ENCODE data around the gene CFAP70.
A peak's percentile ranks its signal among the peaks of the same experiment; 100 is the strongest.

CFAP70 gene

GRCh38 chr10:73252445-73253224 lies 106.0 kb downstream of the CFAP70 start, which contains the start of gene MRPS16:
TSS of gene MRPS16 (minus strand) at chr10:73252644. CDS start at chr10:73252482, 162 bp downstream.
- peak; percentile 96 for DNase-seq (ENCODE audit: low spot score)

DNA sequence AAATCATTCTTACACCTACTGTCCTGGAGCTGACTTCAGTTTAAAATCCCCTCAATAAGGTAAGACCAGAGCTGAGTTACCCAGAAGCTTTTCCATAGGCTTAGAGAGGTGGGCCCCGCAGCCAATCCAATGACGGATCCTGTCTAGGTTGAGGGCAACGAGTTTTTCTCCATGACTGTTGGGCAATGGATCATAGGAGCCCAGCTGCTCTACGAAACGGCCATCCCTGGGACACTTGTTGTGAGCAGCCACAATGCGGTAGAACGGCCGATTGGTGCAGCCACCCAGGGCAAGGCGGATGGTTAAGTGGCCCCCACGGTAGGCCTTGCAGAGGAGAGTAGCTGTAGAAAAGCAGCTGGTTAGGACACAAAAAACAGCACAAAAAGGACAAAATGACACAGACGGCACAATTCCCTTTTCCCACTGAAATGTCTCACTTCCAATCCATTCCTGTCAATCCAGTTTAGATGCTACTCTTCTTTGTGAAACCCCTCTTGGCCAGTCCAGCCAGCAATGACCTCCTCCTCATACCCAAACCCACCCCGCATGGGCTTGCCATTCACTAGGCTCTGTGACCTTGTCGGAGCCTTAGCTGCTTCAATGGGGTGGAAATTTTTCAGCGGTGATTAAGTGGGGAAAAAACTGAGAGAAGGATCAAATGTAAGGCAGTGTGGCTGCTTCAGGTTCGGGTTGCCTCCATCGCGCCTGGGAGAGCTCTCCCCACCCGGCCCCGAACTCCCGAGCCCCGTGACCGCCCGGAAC lies 106.8 kb downstream of the CFAP70 start:
- DNase-seq (ENCODE audit: low spot score), result no peak

DNA sequence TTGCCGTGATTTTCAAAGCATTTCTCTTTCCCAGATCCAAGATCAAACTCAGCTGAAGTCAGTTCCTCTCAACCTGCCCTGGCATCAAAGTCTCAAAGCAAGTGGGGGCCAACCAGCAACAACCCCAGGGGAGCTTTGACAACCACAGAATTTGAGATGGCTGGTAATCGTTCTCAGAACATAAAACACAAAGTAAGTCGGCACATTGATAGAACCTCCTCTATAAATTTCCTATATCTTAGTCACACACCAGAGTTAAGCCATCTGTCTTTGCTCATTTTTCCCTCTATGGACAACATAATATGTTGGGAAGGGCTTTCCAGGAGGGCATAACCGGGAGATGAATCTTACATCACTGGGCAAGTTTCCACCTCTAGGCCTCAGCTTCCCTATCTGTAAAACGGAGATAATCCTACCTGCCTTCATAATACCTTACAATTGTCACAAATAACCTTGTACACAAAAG lies 110.4 kb downstream of the CFAP70 start:
- DNase-seq (ENCODE audit: low spot score), result no peak

GRCh38 chr10:73247509-73248258 lies 111.0 kb downstream of the CFAP70 start:
- no peak for DNase-seq (ENCODE audit: low spot score)

- peak; percentile 86 for DNase-seq (ENCODE audit: low spot score)
Measured at GRCh38 chr10:73246646-73247508, 111.8 kb downstream of the CFAP70 start, which contains the start of gene DNAJC9. TSS of gene DNAJC9 (minus strand) at chr10:73247255. CDS start at chr10:73247189, 66 bp downstream.

- DNase-seq (ENCODE audit: low spot score), result no peak
Measured at GRCh38 chr10:73246322-73246645, 112.4 kb downstream of the CFAP70 start.

DNA sequence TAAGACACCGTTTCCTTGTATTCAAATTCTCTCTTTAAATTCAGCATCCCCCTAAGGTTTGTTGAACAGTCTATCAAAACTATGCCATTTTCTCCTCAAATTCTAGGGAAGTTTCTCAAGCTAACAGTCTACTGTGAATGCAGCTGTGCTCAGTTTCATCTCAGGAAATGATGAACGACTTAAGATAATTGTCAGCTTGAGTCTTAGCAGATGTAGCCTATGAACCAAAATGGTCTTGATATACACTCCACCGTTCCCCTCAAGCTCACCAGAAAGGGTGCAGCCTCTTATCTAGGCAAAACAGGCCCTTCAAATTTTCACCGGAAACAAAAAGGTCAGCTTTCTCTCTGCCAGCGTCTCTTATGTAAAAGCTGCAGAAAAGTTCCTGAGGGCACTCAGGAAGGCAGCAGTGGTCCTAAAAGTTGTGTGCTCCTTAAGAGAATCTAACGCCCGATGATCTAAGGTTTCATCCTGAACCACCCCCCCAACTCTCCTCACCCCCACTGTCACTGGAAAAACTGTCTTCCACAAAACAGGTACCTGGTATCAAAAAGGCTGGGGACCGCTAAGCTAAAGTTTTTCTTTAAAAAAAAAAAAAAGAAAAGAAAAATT lies 113.7 kb downstream of the CFAP70 start:
- no peak for DNase-seq (ENCODE audit: low spot score)

GRCh38 chr10:73239908-73240307 lies 118.8 kb downstream of the CFAP70 start:
- DNase-seq (ENCODE audit: low spot score), result no peak

DNA sequence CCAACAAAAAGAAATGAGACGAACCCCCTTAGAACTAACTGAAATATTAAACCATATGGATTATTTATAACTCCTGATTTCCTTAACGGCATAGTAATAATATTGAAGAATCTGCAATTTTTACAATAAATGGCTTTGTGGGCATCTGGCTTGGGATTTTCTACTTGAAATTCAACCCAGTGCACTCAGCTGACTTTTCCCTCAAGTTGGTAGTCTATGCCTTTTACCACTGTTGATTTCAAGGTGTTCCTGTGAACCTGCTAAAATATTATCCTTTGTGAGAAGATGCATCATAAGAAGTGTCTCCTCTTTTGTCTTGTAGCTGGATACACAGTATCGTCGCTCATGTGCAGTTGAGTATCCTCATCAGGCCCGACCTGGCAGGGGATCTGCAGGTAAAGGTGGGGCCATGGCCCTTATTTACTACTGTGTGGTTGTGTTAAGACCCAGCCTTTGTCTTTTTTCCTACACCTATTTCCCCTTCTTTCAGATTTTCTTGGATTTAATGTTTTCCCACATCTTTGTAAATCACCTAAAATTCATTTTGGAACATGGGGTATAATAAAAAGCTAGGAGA lies 119.6 kb downstream of the CFAP70 start:
- DNase-seq (ENCODE audit: low spot score), result no peak

- no peak for DNase-seq (ENCODE audit: low spot score)
Measured at GRCh38 chr10:73234695-73235094, 124.0 kb downstream of the CFAP70 start.

DNA sequence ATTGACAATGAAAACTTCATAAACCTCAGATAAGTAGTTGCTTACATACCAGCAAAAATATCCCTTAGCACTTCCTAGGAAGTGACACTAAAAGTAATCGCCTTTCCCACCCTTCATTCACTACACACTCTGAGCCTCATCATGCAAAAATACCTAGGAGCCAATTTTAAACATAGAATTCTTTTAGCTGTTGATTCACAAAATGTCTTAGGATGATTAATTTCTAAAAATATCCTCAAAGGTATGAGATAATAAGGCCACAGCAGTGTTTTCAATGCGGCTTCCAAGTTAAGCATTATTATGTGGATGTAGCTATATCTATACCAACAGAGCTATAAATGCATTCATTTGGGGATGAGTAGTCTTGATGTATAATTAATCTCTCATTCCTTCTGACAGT lies 124.8 kb downstream of the CFAP70 start:
- no peak for DNase-seq (ENCODE audit: low spot score)

DNA sequence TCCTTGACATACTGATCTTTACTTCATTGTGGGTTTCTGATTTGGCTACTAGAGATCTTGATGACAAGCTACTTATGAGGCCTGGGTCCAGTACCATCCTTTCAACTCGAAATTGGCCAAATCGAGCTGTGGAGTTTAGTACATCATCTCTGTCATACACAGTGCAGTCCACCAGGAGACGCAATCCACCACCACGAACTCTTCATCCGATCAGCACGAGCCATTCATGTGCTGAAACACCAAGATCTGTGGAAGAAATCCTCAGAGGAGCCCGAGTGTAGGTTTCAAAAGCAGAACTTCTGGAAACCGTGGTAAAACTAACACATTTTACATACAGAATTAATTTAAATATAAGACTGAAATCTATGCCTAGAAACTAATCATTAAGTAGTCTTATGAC lies 125.8 kb downstream of the CFAP70 start:
- no peak for DNase-seq (ENCODE audit: low spot score)

DNA sequence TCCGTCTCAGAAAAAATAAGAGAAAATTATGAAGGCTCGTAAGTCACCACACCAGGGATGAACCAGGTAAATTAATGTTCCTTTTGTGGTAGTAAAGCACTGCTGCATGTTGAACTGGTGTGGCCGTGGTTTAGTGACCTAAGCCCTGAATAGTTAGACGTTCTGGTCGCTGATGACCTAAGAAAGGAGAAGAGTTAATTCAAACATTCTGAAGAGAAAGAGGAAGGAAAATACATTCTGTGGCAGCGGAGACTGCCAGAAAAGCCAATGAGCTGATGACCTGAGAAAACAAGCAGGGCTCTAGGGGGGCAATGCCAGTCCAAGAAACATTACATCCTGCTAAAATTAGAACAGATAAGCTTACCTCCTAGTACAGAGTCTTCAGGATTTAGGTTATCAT lies 129.1 kb downstream of the CFAP70 start:
- DNase-seq (ENCODE audit: low spot score), result no peak

- DNase-seq (ENCODE audit: low spot score), result no peak
Measured at GRCh38 chr10:73228247-73228646, 130.4 kb downstream of the CFAP70 start.

DNA sequence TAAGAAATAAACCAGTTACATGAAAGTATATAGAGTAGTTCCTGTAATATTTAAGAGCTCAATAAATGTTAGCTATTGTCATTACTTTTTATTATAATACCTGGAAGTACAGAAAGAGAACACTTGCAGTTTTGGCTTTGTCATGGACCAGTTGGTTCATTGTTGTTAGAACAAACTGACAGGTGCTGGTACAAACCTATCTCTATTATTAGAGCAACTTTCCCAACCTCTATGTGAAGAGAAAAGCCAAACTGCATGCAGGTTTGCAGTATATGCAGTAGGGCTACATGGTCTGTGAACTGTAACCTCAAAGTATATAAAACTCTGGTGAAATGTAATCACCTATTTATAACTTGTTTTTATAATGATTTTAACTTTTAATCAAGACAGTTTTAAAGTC lies 132.0 kb downstream of the CFAP70 start:
- DNase-seq (ENCODE audit: low spot score), result no peak

GRCh38 chr10:73225518-73225917 lies 133.1 kb downstream of the CFAP70 start:
- no peak for DNase-seq (ENCODE audit: low spot score)

GRCh38 chr10:73220989-73221388 lies 137.7 kb downstream of the CFAP70 start:
- DNase-seq (ENCODE audit: low spot score), result no peak

- DNase-seq (ENCODE audit: low spot score), result no peak
Measured at GRCh38 chr10:73219384-73219783, 139.3 kb downstream of the CFAP70 start.

- DNase-seq (ENCODE audit: low spot score), result no peak
Measured at GRCh38 chr10:73218431-73219191, 140.1 kb downstream of the CFAP70 start.

DNA sequence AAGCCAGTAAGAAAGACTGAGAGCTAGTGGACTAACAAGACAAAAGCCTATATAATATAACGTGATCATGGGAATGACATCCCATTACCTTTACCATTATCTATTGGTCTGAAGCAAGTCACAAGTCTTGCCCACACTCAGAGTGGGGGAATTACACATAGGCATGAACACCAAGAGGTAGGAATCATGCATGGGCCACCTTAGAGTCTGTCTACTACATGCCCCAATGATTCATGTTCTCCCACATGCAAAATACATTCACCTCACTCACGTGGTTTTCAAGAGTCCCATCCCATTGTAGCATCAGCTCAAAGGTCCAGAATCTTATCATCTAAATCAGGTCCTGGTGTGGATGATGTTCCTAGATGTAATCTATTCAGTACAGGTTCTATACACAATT lies 141.0 kb downstream of the CFAP70 start:
- no peak for DNase-seq (ENCODE audit: low spot score)
